Measurements from ENCODE around the gene ALB.

DNA sequence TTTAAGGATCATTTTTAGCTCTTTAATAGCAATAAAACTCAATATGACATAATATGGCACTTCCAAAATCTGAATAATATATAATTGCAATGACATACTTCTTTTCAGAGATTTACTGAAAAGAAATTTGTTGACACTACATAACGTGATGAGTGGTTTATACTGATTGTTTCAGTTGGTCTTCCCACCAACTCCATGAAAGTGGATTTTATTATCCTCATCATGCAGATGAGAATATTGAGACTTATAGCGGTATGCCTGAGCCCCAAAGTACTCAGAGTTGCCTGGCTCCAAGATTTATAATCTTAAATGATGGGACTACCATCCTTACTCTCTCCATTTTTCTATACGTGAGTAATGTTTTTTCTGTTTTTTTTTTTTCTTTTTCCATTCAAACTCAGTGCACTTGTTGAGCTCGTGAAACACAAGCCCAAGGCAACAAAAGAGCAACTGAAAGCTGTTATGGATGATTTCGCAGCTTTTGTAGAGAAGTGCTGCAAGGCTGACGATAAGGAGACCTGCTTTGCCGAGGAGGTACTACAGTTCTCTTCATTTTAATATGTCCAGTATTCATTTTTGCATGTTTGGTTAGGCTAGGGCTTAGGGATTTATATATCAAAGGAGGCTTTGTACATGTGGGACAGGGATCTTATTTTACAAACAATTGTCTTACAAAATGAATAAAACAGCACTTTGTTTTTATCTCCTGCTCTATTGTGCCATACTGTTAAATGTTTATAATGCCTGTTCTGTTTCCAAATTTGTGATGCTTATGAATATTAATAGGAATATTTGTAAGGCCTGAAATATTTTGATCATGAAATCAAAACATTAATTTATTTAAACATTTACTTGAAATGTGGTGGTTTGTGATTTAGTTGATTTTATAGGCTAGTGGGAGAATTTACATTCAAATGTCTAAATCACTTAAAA lies 15.3 kb downstream of the ALB start:
- TF ChIP-seq CTCF (IDR thresholded peaks at IDR 0.05) (no peak), EZH2 (IDR thresholded peaks at IDR 0.05; ENCODE audit: borderline replicate concordance, insufficient read depth, low read depth, low read length, poor library complexity, severe bottlenecking) (no peak)
